ENCODE data around the gene BTBD1.
A peak's percentile ranks its signal among the peaks of the same experiment; 100 is the strongest.
"Not testable (repeated sequence)": the region's sequence is repeated elsewhere in the genome, so short reads cannot be mapped to it uniquely, and the experiment has no call there.

BTBD1 gene

GRCh38 chr15:83057002-83057401, 10.1 kb downstream of the BTBD1 start:
- DNase-seq (ENCODE audit: low spot score), result no peak

- DNase-seq (ENCODE audit: low spot score), result no peak
These were observed 13.9 kb downstream of the BTBD1 start for GRCh38 chr15:83053151-83053550.

GRCh38 chr15:83046558-83047127, 20.4 kb downstream of the BTBD1 start:
- no peak for DNase-seq (ENCODE audit: low spot score)

- no peak for DNase-seq (ENCODE audit: low spot score)
These were observed 22.9 kb downstream of the BTBD1 start for GRCh38 chr15:83044156-83044555.

GRCh38 chr15:83039206-83039605, 27.8 kb downstream of the BTBD1 start:
- DNase-seq (ENCODE audit: low spot score), result no peak

GRCh38 chr15:83036253-83036652, 30.8 kb downstream of the BTBD1 start:
- DNase-seq (ENCODE audit: low spot score), result no peak

- DNase-seq (ENCODE audit: low spot score), result not testable (repeated sequence)
These were observed 35.8 kb downstream of the BTBD1 start for GRCh38 chr15:83031234-83031633.

- no peak for DNase-seq (ENCODE audit: low spot score)
These were observed 37.0 kb downstream of the BTBD1 start for GRCh38 chr15:83030021-83030420.

GRCh38 chr15:83018436-83018835, 48.6 kb downstream of the BTBD1 start:
- DNase-seq (ENCODE audit: low spot score), result no peak

- DNase-seq (ENCODE audit: low spot score), result no peak
These were observed 50.1 kb downstream of the BTBD1 start for GRCh38 chr15:83016906-83017305.

- DNase-seq (ENCODE audit: low spot score), result no peak
These were observed 51.7 kb downstream of the BTBD1 start for GRCh38 chr15:83015361-83015760.

GRCh38 chr15:83014205-83014653, 52.8 kb downstream of the BTBD1 start:
- DNase-seq (ENCODE audit: low spot score), result no peak

GRCh38 chr15:83012636-83013035, 54.4 kb downstream of the BTBD1 start:
- no peak for DNase-seq (ENCODE audit: low spot score)

GRCh38 chr15:83012076-83012426, 55.0 kb downstream of the BTBD1 start:
- DNase-seq (ENCODE audit: low spot score), result no peak

GRCh38 chr15:83011271-83012075, 55.6 kb downstream of the BTBD1 start, which contains the start of gene C15orf40:
TSS of gene C15orf40 (minus strand) at chr15:83011639. CDS start at chr15:83011607, 32 bp downstream.
- peak; percentile 94 for DNase-seq (ENCODE audit: low spot score)

GRCh38 chr15:83010709-83011270, 56.3 kb downstream of the BTBD1 start:
- peak; percentile 84 for DNase-seq (ENCODE audit: low spot score)

GRCh38 chr15:83000672-83001031, 66.4 kb downstream of the BTBD1 start:
- not testable (repeated sequence) for DNase-seq (ENCODE audit: low spot score)

- peak; percentile 63 for DNase-seq (ENCODE audit: low spot score)
These were observed 67.0 kb downstream of the BTBD1 start for GRCh38 chr15:82999905-83000671.

GRCh38 chr15:82999426-82999825, 67.6 kb downstream of the BTBD1 start:
- DNase-seq (ENCODE audit: low spot score), result no peak

GRCh38 chr15:82995938-82996337, 71.1 kb downstream of the BTBD1 start:
- DNase-seq (ENCODE audit: low spot score), result no peak

- DNase-seq (ENCODE audit: low spot score), result no peak
These were observed 72.0 kb downstream of the BTBD1 start for GRCh38 chr15:82995076-82995475.

- DNase-seq (ENCODE audit: low spot score), result no peak
These were observed 73.9 kb downstream of the BTBD1 start for GRCh38 chr15:82993144-82993543.
